Activated B cell treated with CpG ODN at 0.5 μM for 24 hours (primary cell): ENCODE results near the gene SGCG. TPM values are rescaled to one million over a fixed set of nuclear protein-coding genes. Genes with fewer than 3 reads are reported as not detected.

ENCODE experiments used
- ATAC-seq: fragments of 200-7000 bp; cut with Tn5 transposase; one replicate; pipeline ENCODE4 v1.10.0; 2021; ENCODE audit warnings: low read depth, mild to moderate bottlenecking, moderate library complexity
- CTCF ChIA-PET: fragments of 350-600 bp; sonication (Branson Sonifier 250); formaldehyde crosslinking; loops from one replicate; lab custom pipeline; 2021; ENCODE audit warnings: antibody characterized with exemption; lab: Charles Lee
- POLR2A ChIA-PET: fragments of 350-600 bp; sonication (Branson Sonifier 250); formaldehyde crosslinking; loops from one replicate; lab custom pipeline; 2021; ENCODE audit warnings: antibody characterized with exemption; lab: Charles Lee
- DNase-seq: peaks from one replicate; pipeline ENCODE4 v3.0.0; 2022
- H3K27ac Mint-ChIP-seq: one replicate; pipeline ENCODE4 v1.8.0; 2020; ENCODE audit warnings: mixed read lengths
- H3K27me3 Mint-ChIP-seq: one replicate; pipeline ENCODE4 v1.8.0; 2021; ENCODE audit warnings: mixed read lengths
- H3K36me3 Mint-ChIP-seq: one replicate; pipeline ENCODE4 v1.8.0; 2021; ENCODE audit warnings: low read depth, mixed read lengths
- H3K4me1 Mint-ChIP-seq: one replicate; pipeline ENCODE4 v1.8.0; 2021; ENCODE audit warnings: mixed read lengths
- H3K4me3 Mint-ChIP-seq: one replicate; pipeline ENCODE4 v1.8.0; 2020; ENCODE audit warnings: mild to moderate bottlenecking, mixed read lengths
- H3K9me3 Mint-ChIP-seq: one replicate; pipeline ENCODE4 v1.8.0; 2020; ENCODE audit warnings: mixed read lengths
- intact Hi-C: fragments of 100-400 bp; cut with micrococcal nuclease; formaldehyde crosslinking; loops from one replicate; pipeline ENCODE4 v1.15.1; 2024
- total RNA-seq: library from RNA; stranded (reverse); gene quantifications from 2 replicates; pipeline ENCODE4 v1.2.3, GENCODE V29; 2022
- TF ChIP-seq, protein P1 (sequence below): fragments of 200-600 bp; IDR thresholded peaks from one replicate; pipeline ENCODE4 v1.8.0; 2022; ENCODE audit warnings: antibody characterized with exemption, mild to moderate bottlenecking

Gene SGCG
- total RNA-seq, 1 donor from 2014 or later = not detected

DNA sequence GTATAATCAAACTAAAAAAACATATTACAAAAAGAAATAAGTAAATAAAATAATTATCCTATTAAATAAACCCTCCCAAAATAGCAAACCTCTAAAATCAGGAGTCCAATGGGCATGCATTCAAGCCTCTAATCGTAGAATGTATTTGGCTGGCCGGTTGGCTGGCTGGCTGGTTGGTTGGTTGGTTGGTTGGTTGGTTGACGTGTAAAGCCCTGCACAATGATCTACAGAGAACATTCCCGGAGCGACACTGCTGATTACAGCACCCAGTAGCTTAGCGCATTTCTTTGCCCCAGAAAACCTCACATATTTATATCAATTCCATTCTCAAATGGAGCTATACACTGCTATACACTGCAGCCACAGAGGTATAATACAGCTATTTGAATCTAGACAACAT lies 187.1 kb downstream of the SGCG start:
- H3K4me3 Mint-ChIP-seq = no peak overlapping the region
- POLR2A ChIA-PET = no interaction called here
- TF ChIP-seq, protein P1, sequence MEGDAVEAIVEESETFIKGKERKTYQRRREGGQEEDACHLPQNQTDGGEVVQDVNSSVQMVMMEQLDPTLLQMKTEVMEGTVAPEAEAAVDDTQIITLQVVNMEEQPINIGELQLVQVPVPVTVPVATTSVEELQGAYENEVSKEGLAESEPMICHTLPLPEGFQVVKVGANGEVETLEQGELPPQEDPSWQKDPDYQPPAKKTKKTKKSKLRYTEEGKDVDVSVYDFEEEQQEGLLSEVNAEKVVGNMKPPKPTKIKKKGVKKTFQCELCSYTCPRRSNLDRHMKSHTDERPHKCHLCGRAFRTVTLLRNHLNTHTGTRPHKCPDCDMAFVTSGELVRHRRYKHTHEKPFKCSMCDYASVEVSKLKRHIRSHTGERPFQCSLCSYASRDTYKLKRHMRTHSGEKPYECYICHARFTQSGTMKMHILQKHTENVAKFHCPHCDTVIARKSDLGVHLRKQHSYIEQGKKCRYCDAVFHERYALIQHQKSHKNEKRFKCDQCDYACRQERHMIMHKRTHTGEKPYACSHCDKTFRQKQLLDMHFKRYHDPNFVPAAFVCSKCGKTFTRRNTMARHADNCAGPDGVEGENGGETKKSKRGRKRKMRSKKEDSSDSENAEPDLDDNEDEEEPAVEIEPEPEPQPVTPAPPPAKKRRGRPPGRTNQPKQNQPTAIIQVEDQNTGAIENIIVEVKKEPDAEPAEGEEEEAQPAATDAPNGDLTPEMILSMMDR = no peak
- ATAC-seq (no peak), DNase-seq (no peak)
- no peaks in the 10 kb centered on the region for H3K27me3 Mint-ChIP-seq
- peaks cover 78% of the 10 kb centered on the region for H3K36me3 Mint-ChIP-seq
- no peak overlapping the region for H3K27ac Mint-ChIP-seq
- H3K9me3 Mint-ChIP-seq = no peaks in the 10 kb centered on the region
- intact Hi-C loops = no loop called here
- CTCF ChIA-PET = interaction anchor here (0.6 kb wide), 1 partner anchor 27 kb away, joined by 3 read pairs; no protein-coding TSS in a partner anchor
- peaks cover 10% of the 10 kb centered on the region for H3K4me1 Mint-ChIP-seq

DNA sequence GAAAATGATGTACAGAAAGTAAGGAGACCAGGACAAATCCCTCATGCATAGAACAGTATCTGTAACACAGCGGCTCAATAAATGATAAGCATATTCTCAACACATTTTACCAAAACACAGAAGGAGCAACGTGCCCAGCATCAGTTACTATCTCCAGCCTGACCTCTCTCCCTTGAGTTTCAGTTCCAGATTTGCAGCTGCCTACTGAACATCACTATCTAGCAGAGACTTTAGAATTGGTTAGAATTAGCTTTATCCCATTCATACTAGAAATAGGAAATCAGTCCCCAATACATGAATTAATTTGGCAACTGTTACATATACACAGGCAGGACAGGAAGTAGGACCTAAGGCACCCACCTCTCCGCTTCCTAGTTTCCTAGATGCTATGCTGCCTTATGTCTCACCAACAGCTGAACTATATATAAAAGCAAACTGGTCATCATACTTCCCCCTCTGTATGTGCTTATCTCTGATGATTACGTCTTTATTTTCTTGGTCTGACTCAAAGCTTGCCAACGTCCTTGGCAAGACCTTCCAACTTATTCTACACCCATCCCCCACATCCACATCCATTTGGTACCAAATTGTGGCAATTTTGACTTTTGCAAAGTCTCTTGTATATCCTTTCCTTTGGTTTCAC lies 191.6 kb downstream of the SGCG start:
- ChIA-PET POLR2A (interaction anchor here (0.8 to 1.8 kb wide), 2 partner anchors 11 to 14 kb away, joined by 3 to 5 read pairs; no protein-coding TSS in a partner anchor), CTCF (interaction anchor here (1.0 to 1.3 kb wide), 3 partner anchors 32 to 95 kb away, joined by 3 to 4 read pairs (median 3); no protein-coding TSS in a partner anchor)
- peak overlapping the region; percentile 35 for H3K4me3 Mint-ChIP-seq
- no peak for DNase-seq
- H3K4me1 Mint-ChIP-seq = peaks cover 37% of the 10 kb centered on the region
- TF ChIP-seq, protein P1 = no peak
- no peak for ATAC-seq
- H3K9me3 Mint-ChIP-seq = no peaks in the 10 kb centered on the region
- peak overlapping the region; percentile 48 for H3K27ac Mint-ChIP-seq
- no peaks in the 10 kb centered on the region for H3K27me3 Mint-ChIP-seq
- intact Hi-C loops = loop anchor here (1.0 kb wide), 2 partner anchors 10 to 35 kb away; no protein-coding TSS in a partner anchor
- peaks cover 45% of the 10 kb centered on the region for H3K36me3 Mint-ChIP-seq
